Activated naive CD4-positive, alpha-beta T cell treated with anti-CD3 and anti-CD28 coated beads, Interleukin-2, amount 10 ng/mL, durations not matched to agents 7 days and 5 days (primary cell): ENCODE measurements around the gene MUCL1.
A peak's percentile ranks its signal among the peaks of the same experiment; 100 is the strongest.

ENCODE experiments used
- CTCF ChIA-PET: fragments of 350-600 bp; sonication (Branson Sonifier 250); formaldehyde crosslinking; loops from one replicate; lab custom pipeline; 2021; ENCODE audit warnings: antibody characterized with exemption; lab: Charles Lee
- DNase-seq: peaks from one replicate; pipeline ENCODE4 v3.0.0-alpha.2; 2020
- H3K27ac Mint-ChIP-seq: one replicate; pipeline ENCODE4 v1.8.0; 2021; ENCODE audit warnings: mild to moderate bottlenecking, moderate library complexity, mixed read lengths
- H3K27me3 Mint-ChIP-seq: one replicate; pipeline ENCODE4 v1.8.0; 2021; ENCODE audit warnings: mild to moderate bottlenecking, mixed read lengths
- H3K36me3 Mint-ChIP-seq: one replicate; pipeline ENCODE4 v1.8.0; 2021; ENCODE audit warnings: mixed read lengths
- H3K4me1 Mint-ChIP-seq: one replicate; pipeline ENCODE4 v1.8.0; 2021; ENCODE audit warnings: mixed read lengths
- H3K4me3 Mint-ChIP-seq: one replicate; pipeline ENCODE4 v1.8.0; 2021; ENCODE audit warnings: mild to moderate bottlenecking, moderate library complexity, mixed read lengths
- H3K9me3 Mint-ChIP-seq: one replicate; pipeline ENCODE4 v1.8.0; 2021; ENCODE audit warnings: mixed read lengths

Gene MUCL1, protein sequence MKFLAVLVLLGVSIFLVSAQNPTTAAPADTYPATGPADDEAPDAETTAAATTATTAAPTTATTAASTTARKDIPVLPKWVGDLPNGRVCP

DNA sequence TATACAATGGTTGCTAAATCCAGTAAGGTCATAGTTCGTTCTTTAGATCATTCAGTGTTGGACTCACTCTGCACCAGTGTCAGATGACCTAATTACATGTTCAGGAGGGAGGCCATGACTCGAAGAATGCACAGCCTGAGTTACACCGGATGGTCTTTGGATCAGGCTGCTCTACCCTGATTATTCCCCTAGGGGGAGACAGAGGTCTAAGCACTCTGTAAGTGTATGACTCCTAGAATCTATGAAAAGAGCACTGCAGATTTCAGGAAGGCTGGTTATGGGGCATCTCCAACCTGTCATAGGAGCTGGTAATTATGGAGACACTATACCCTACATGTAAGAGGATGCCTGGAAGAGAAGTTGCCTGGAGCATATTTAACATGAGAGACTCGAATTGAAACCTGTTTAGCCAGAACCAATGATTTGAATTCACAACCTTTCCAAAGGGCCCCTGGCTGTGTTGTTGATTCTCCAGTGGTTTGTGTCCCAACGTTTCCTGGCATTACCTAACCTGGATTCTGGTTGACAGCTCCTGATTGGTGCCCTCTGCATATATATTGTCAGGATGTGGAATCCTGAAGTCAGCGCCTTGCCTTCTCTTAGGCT is at the start of gene MUCL1:
TSS of gene MUCL1 (plus strand) at position 584 of the 606 bp plus-strand sequence. CDS start 67 bp downstream, outside the sequence.
- Mint-ChIP-seq H3K9me3 (no peaks in the 10 kb centered on the region), H3K4me1 (peaks cover 3% of the 10 kb centered on the region), H3K27ac (no peak within 1 kb of the TSS), H3K36me3 (no peaks in the 10 kb centered on the region), H3K4me3 (no peak within 1 kb of the TSS), H3K27me3 (peaks cover 7% of the 10 kb centered on the region)
- CTCF ChIA-PET: interaction anchor here (0.6 to 4.2 kb wide), 14 partner anchors 25 to 218 kb away, joined by 3 to 47 read pairs (median 7); no protein-coding TSS in a partner anchor
- peak; percentile 81 for DNase-seq

DNA sequence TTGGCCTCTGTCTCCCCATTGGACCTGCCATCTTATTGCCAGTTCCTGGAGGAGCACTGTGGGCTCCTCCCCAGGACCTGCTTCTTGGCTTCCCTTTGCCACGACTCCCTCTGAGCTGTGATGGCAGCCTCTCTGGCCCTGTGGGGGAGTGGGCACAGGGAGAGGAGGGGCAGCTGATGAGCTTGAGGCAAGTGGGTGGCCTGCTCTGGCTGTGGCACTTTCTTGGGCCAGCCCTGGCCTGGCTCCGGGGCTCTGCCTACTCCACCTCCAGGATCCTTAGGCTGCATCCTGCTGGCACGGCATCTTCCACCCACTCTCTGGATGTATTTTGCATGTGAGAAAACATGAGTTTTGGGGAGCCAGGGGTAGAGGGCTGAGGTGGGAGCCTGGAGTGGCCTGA is 32.6 kb upstream of the MUCL1 start:
- H3K36me3 Mint-ChIP-seq: no peaks in the 10 kb centered on the region
- peaks cover 6% of the 10 kb centered on the region for H3K9me3 Mint-ChIP-seq
- H3K4me3 Mint-ChIP-seq: no peak overlapping the region
- no peaks in the 10 kb centered on the region for H3K4me1 Mint-ChIP-seq
- H3K27ac Mint-ChIP-seq: no peak overlapping the region
- H3K27me3 Mint-ChIP-seq: peaks cover 3% of the 10 kb centered on the region
- no peak for DNase-seq
- CTCF ChIA-PET: no interaction called here

DNA sequence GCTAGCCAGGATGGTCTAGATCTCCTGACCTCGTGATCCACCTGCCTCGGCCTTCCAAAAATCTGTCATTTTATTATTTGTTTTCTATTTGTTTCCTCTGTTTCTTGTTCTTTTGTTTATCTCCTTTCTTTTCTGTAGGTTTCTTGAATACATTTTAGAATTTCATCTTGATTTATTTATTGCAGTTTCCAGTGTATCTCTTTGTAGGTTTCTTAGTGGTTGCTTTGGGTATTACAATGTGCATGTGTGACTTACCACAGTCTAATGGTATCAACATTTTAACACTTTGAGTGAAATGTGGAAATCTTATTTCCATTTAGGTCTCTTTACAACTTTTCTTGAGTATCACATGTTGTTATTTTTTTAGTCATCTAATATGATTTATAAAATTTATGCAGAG is 29.9 kb upstream of the MUCL1 start:
- H3K9me3 Mint-ChIP-seq: peaks cover 5% of the 10 kb centered on the region
- peaks cover 5% of the 10 kb centered on the region for H3K27me3 Mint-ChIP-seq
- CTCF ChIA-PET: interaction anchor here (0.8 kb wide), 1 partner anchor 173 kb away, joined by 3 read pairs; no protein-coding TSS in a partner anchor
- no peaks in the 10 kb centered on the region for H3K36me3 Mint-ChIP-seq
- H3K27ac Mint-ChIP-seq: no peak overlapping the region
- no peaks in the 10 kb centered on the region for H3K4me1 Mint-ChIP-seq
- DNase-seq: no peak
- H3K4me3 Mint-ChIP-seq: no peak overlapping the region

DNA sequence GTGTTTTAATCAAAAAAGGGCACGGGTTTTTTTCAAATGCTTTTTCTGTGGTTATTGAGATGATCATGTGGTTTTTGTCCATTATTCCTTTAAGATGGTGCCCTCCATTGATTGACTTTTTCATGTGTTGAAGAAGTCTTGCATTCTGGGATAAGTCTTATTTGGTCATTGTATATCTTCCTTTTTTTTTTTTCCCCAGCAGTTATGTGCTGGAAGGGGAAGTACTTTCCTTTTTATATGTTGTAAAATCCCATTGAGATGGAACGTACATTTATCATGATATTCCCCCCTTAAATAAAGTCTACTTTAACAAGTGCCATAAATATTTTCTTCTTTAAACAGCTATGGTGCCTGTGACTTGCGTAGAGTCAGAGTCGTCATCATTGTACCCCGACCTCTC is 24.8 kb upstream of the MUCL1 start:
- Mint-ChIP-seq H3K27ac (no peak overlapping the region), H3K9me3 (no peaks in the 10 kb centered on the region), H3K27me3 (peaks cover 5% of the 10 kb centered on the region), H3K36me3 (no peaks in the 10 kb centered on the region), H3K4me1 (no peaks in the 10 kb centered on the region), H3K4me3 (no peak overlapping the region)
- DNase-seq: no peak
- CTCF ChIA-PET: no interaction called here

DNA sequence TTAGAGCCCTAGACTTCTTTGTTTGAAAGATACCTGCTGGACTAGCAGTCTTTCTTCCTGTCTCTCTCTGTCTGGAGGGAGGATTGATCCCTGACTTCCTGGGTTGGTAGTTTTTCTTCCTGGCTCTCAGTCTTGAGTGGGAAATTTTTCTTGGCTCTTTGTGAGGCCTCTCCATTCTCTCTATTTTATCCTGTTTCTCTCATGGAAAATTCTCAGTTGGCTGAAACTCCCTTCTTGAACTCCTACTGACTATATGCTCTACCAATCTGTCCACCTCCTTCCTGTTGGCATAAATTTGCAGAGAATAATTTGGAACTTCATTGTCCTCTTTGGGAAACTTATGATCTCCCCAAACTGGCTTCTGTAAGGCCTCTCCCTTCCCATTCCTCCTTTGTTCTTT is 24.1 kb upstream of the MUCL1 start:
- CTCF ChIA-PET: no interaction called here
- Mint-ChIP-seq H3K36me3 (no peaks in the 10 kb centered on the region), H3K4me3 (no peak overlapping the region), H3K4me1 (no peaks in the 10 kb centered on the region), H3K9me3 (no peaks in the 10 kb centered on the region), H3K27ac (no peak overlapping the region), H3K27me3 (peaks cover 5% of the 10 kb centered on the region)
- DNase-seq: no peak

DNA sequence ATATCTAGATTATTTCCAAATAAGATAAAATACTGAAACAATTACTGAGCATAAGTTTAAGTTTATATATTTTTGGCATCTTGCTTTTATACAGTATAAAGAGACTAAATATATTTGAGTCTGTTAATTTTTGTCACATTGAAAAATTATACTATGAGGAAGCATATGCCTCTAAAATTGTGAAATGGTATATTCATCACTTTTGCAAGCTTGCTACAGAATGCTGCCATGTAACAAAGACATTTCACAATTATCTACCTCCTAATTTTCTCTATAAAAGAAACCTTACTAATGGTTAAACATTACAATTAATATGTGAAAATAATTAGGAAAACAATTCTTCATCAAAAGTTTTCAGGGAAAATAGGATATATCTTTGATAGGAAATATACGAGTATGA is 22.7 kb upstream of the MUCL1 start:
- peaks cover 16% of the 10 kb centered on the region for H3K27me3 Mint-ChIP-seq
- DNase-seq: no peak
- CTCF ChIA-PET: interaction anchor here (1.1 kb wide), 1 partner anchor 82 kb away, joined by 3 read pairs; no protein-coding TSS in a partner anchor
- no peaks in the 10 kb centered on the region for H3K4me1 Mint-ChIP-seq
- no peaks in the 10 kb centered on the region for H3K9me3 Mint-ChIP-seq
- H3K36me3 Mint-ChIP-seq: no peaks in the 10 kb centered on the region
- no peak overlapping the region for H3K4me3 Mint-ChIP-seq
- H3K27ac Mint-ChIP-seq: no peak overlapping the region

DNA sequence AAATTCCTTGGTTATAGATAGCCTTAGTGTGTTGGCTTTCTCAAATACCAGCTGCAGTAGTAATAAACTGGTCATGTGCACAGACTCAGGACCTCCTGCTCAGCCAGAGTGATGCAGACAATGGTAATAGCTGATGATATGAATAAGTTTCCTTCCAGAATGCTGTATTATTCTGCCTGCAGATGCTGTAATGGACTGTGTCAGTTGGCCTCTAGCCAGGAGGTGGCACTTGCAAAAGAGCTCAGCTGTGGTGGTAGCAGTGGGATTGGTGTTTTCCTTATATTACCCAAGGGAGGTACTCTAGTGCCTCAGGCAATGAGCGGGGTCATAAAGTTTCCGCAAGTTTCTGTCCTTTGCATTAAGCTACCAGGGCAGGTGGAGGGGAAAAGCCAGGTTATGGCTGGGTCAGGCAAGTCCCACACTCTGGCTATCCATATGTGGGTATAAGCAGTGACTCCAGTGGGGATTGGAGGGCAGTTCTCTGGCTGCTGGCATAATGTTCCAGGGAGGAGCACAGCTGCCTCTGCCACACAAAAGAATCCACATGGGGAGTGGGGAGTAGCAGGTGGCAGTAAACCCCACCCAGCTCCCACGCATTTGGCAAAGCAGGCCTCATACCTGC is 14.0 kb upstream of the MUCL1 start:
- H3K36me3 Mint-ChIP-seq: peaks cover 1% of the 10 kb centered on the region
- CTCF ChIA-PET: interaction anchor here (1.1 kb wide), 1 partner anchor 153 kb away, joined by 3 read pairs; no protein-coding TSS in a partner anchor
- DNase-seq: no peak
- H3K4me3 Mint-ChIP-seq: no peak overlapping the region
- H3K9me3 Mint-ChIP-seq: peaks cover 2% of the 10 kb centered on the region
- H3K4me1 Mint-ChIP-seq: peaks cover 2% of the 10 kb centered on the region
- peaks cover 15% of the 10 kb centered on the region for H3K27me3 Mint-ChIP-seq
- H3K27ac Mint-ChIP-seq: no peak overlapping the region

DNA sequence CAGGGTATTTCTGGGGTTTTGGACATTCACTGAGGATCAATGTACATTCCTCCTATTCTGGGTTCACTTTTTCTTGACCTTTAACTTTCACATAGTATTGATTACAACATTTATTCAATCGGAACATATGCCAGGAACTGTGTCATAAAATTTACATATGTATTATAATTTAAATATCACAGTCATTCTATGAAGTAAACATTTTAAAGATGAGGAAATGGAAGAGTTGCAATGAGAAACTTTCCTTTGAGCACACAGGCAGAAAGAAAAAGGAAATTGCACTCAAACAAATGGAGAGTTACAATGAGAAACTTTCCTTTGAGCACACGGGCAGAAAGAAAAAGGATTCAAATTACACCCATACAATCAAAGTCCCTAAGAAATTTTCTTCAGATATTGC is 3.1 kb downstream of the MUCL1 start:
- H3K4me1 Mint-ChIP-seq: peaks cover 3% of the 10 kb centered on the region
- DNase-seq: no peak
- CTCF ChIA-PET: interaction anchor here (1.2 to 4.2 kb wide), 3 partner anchors 100 to 215 kb away, joined by 4 to 47 read pairs (median 6); no protein-coding TSS in a partner anchor
- peaks cover 12% of the 10 kb centered on the region for H3K27me3 Mint-ChIP-seq
- H3K9me3 Mint-ChIP-seq: no peaks in the 10 kb centered on the region
- no peak overlapping the region for H3K4me3 Mint-ChIP-seq
- no peak overlapping the region for H3K27ac Mint-ChIP-seq
- H3K36me3 Mint-ChIP-seq: no peaks in the 10 kb centered on the region

DNA sequence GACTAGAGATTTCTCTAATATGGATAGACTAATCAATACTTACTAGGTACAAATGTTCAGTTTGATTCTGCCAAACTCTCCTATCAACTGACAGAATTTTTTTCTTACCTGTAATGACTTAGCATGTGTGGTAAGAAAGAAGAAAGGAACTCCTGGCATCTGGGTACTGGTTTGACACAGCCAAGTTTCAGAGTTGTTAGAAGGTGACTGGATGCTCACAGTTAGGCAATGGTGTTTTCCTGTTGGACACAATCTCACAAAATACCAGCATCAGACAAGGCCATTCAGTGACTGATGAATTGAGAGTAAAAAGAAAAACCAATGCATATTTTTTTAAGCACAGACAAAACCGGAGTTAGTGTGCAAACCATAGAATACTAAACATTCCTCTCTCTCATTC is 4.2 kb downstream of the MUCL1 start:
- H3K36me3 Mint-ChIP-seq: no peaks in the 10 kb centered on the region
- DNase-seq: no peak
- H3K27me3 Mint-ChIP-seq: peaks cover 12% of the 10 kb centered on the region
- CTCF ChIA-PET: no interaction called here
- H3K4me3 Mint-ChIP-seq: no peak overlapping the region
- H3K9me3 Mint-ChIP-seq: no peaks in the 10 kb centered on the region
- H3K4me1 Mint-ChIP-seq: peaks cover 3% of the 10 kb centered on the region
- no peak overlapping the region for H3K27ac Mint-ChIP-seq

DNA sequence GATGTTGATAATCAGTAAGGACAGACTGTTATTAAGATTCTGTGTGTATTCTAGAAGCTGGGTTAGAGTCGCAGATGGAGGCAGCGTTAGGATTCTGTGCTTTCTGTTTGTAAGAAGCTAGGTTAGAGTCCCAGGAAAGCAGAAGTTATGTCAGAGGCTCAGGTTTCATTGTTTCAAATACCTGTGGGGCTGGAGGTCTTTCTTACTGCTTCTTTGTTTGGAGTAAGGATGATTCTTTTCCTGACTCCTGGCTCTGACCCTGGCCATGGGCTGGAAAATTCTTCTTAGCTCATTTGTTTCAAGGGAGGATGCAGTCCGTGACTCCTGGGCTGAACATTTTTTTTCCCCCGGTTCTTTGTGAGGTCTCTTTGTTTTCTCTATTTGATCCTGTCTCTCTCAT is 5.2 kb downstream of the MUCL1 start:
- no peak for DNase-seq
- CTCF ChIA-PET: interaction anchor here (1.5 kb wide), 1 partner anchor 212 kb away, joined by 9 read pairs; no protein-coding TSS in a partner anchor
- H3K27ac Mint-ChIP-seq: no peak overlapping the region
- no peak overlapping the region for H3K4me3 Mint-ChIP-seq
- H3K36me3 Mint-ChIP-seq: no peaks in the 10 kb centered on the region
- H3K27me3 Mint-ChIP-seq: peaks cover 12% of the 10 kb centered on the region
- no peaks in the 10 kb centered on the region for H3K9me3 Mint-ChIP-seq
- H3K4me1 Mint-ChIP-seq: peaks cover 3% of the 10 kb centered on the region

DNA sequence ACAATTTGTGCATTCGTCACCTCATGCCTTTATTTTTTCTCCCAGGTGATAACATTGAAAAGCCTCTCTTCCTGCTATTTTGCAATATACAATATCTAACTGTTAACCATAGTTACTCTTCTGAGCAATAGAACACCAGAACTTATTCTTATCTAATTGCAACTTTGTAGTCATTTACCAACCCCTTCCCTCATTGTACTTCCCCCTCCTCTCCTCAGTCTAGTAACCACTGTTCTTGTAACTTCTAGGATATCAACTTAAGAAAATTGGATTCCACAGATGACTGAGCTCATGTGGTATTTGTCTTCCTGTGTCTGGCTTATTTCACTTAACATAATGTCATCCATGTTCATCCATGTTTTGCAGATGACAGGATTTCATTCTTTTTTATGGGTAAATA is 7.6 kb downstream of the MUCL1 start:
- CTCF ChIA-PET: interaction anchor here (0.8 kb wide), 1 partner anchor 160 kb away, joined by 3 read pairs; no protein-coding TSS in a partner anchor
- Mint-ChIP-seq H3K9me3 (no peaks in the 10 kb centered on the region), H3K27ac (no peak overlapping the region), H3K27me3 (peaks cover 5% of the 10 kb centered on the region), H3K4me3 (no peak overlapping the region), H3K4me1 (peaks cover 3% of the 10 kb centered on the region), H3K36me3 (no peaks in the 10 kb centered on the region)
- DNase-seq: no peak

DNA sequence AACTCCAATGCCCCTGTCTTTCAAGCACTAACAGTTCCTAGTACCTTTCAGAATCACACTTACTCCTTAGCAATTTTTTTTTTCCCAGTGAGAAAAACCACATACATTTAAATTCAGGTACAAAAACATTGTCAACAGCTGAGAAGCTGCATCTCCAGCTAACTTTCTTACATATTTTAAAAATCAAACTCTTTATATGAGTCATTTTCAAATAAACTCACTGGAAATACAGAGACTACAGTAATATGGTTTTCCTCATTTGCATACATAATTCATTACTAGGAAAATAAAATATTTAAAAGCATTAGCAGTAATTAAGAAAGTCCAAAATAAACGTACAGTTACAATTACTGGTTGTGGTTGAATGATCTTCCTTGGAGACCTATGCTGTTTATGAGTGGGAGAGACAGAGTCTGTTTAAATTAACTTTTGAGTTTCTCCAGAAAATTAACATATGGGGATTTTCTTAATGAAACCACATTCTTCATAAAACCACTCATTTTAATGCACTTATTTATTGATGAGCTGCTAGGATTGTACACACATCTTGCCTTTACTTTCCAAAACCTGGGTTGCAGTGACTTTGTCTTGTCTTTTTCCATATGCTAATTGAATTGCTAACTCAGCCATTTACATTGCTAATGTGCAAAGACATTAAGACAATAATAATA is 9.8 kb downstream of the MUCL1 start:
- H3K9me3 Mint-ChIP-seq: no peaks in the 10 kb centered on the region
- no peak for DNase-seq
- H3K27ac Mint-ChIP-seq: no peak overlapping the region
- no peak overlapping the region for H3K4me3 Mint-ChIP-seq
- CTCF ChIA-PET: no interaction called here
- no peaks in the 10 kb centered on the region for H3K36me3 Mint-ChIP-seq
- H3K27me3 Mint-ChIP-seq: peaks cover 19% of the 10 kb centered on the region
- no peaks in the 10 kb centered on the region for H3K4me1 Mint-ChIP-seq

DNA sequence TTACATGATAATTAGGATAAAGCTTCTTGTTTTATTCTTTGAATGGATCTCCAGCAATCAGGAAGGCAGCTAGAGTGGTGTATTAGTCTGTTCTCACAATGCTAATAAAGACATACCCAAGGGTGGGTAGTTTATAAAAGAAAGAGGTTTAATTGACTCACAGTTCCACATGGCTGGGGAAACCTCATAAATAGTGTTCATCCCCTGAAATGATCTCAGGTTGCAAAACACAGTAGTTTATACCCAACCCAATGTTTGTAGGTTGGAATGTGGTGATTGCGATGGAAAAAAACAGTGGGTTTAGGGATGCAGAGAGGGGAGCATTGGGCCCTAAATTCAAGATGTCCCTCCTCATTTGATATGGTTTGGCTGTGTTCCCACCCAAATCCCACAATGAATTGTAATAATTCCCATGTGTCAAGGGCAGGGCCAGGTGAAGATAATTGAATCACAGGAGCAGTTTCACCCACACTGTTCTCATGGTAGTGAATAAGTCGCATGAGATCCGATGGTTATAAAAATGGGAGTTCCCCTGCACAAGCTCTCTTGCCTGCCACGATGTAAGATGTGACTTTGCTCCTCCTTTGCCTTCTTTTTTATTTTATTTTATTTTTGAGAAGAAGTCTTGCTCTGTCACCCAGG is 11.5 kb downstream of the MUCL1 start:
- Mint-ChIP-seq H3K27ac (no peak overlapping the region), H3K9me3 (no peaks in the 10 kb centered on the region), H3K36me3 (no peaks in the 10 kb centered on the region), H3K4me1 (no peaks in the 10 kb centered on the region), H3K4me3 (no peak overlapping the region), H3K27me3 (peaks cover 14% of the 10 kb centered on the region)
- CTCF ChIA-PET: interaction anchor here (0.6 kb wide), 1 partner anchor 69 kb away, joined by 3 read pairs; no protein-coding TSS in a partner anchor
- DNase-seq: no peak

DNA sequence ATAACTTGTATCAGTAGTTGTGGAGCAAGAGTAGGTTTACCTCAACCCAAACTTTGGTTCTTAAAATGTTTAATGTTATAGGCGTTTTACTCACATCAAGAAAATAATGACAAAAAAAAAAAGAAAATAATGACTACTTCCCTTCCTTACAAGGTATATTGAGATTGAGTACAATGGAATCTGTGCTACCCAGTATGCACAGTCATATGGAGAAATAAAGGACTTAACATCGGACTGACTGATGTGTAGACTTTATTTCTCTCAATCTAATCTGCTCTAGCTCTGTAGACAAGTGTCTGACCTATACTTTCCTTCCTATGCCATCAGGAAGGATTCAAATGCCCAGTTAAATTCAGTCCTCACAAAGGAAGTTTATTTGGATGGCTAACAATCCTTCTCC is 14.4 kb downstream of the MUCL1 start:
- Mint-ChIP-seq H3K36me3 (no peaks in the 10 kb centered on the region), H3K9me3 (no peaks in the 10 kb centered on the region), H3K4me3 (no peak overlapping the region), H3K27me3 (peaks cover 14% of the 10 kb centered on the region), H3K4me1 (no peaks in the 10 kb centered on the region), H3K27ac (no peak overlapping the region)
- DNase-seq: no peak
- CTCF ChIA-PET: no interaction called here
